Hematopoietic multipotent progenitor cell treated with erythropoietin and hydrocortisone succinate and interleukin-3 and kit ligand, for 8 days (in vitro differentiated cells): Measurements from ENCODE around the gene TIAM2.

Source experiments
- DNase-seq: peaks from one replicate; pipeline ENCODE4 v3.0.0-alpha.2; 2015

The TIAM2 gene

GRCh38 chr6:155026706-155027045 is 31.6 kb downstream of the TIAM2 start:
- no peak for DNase-seq

- DNase-seq = no peak
Observed at GRCh38 chr6:155030148-155030720, 35.1 kb downstream of the TIAM2 start.

- DNase-seq = no peak
Observed at GRCh38 chr6:155031091-155031490, 36.0 kb downstream of the TIAM2 start.

GRCh38 chr6:155033021-155033791 is 38.1 kb downstream of the TIAM2 start:
- DNase-seq = no peak

- DNase-seq = no peak
Observed at GRCh38 chr6:155036907-155037306, 41.8 kb downstream of the TIAM2 start.

- no peak for DNase-seq
Observed at GRCh38 chr6:155038104-155038503, 43.0 kb downstream of the TIAM2 start.

- DNase-seq = no peak
Observed at GRCh38 chr6:155038527-155038926, 43.4 kb downstream of the TIAM2 start.

- no peak for DNase-seq
Observed at GRCh38 chr6:155039618-155040017, 44.5 kb downstream of the TIAM2 start.

- no peak for DNase-seq
Observed at GRCh38 chr6:155040154-155040553, 45.0 kb downstream of the TIAM2 start.

GRCh38 chr6:155040901-155041650 is 46.0 kb downstream of the TIAM2 start:
- no peak for DNase-seq

- DNase-seq = no peak
Observed at GRCh38 chr6:155041741-155042279, 46.7 kb downstream of the TIAM2 start.

GRCh38 chr6:155042983-155043382 is 47.9 kb downstream of the TIAM2 start:
- no peak for DNase-seq

GRCh38 chr6:155045561-155046404 is 50.7 kb downstream of the TIAM2 start:
- DNase-seq = no peak

GRCh38 chr6:155047523-155047922 is 52.4 kb downstream of the TIAM2 start:
- no peak for DNase-seq

GRCh38 chr6:155050311-155050710 is 55.2 kb downstream of the TIAM2 start:
- DNase-seq = no peak

- DNase-seq = no peak
Observed at GRCh38 chr6:155054491-155055250, 59.6 kb downstream of the TIAM2 start.

- no peak for DNase-seq
Observed at GRCh38 chr6:155055729-155056128, 60.6 kb downstream of the TIAM2 start.

GRCh38 chr6:155056756-155057155 is 61.6 kb downstream of the TIAM2 start:
- no peak for DNase-seq

GRCh38 chr6:155061381-155061780 is 66.3 kb downstream of the TIAM2 start:
- no peak for DNase-seq

- no peak for DNase-seq
Observed at GRCh38 chr6:155062866-155063341, 67.8 kb downstream of the TIAM2 start.

GRCh38 chr6:155064303-155064702 is 69.2 kb downstream of the TIAM2 start:
- DNase-seq = no peak

GRCh38 chr6:155066361-155066760 is 71.2 kb downstream of the TIAM2 start:
- DNase-seq = no peak
